ENCODE results near the gene BICC1. TPM values are rescaled to one million over a fixed set of nuclear protein-coding genes. Genes with fewer than 3 reads are reported as not detected.

BICC1 gene
- polyA plus RNA-seq, 3 donors: 0.02 to 0.24 (median 0.14) TPM

DNA sequence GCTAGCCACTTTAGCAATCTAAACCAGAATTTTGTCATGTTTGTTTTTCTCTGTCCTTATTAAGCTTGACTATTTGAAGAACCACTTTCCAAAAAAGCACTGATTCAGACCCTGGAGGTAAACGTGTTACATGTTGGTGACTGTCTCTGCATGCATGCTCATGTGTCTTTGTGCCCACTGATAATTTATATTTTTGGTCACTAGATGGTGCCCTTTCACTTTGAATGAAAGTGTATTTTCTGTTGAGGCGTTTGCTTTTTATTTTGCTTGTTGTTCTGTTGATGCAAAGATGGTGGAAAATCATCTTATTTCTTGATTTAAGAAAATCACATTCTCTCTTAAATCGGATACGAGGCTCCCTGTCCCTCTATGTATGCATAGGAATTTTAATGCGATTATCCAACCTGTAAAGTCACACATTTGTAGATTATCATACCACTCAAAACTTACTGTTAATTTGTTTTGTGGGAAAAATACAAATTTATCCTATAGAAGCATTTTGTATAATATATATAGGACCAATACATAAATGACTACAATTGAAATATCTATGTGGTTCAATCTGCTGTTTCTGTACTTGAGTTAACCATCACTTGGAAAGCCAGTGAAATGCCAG is 269.3 kb downstream of the BICC1 start:
- DNase-seq: peak in 2 of 3 donors; percentile 3 to 10
- Histone ChIP-seq H3K4me2 (replicated peaks; ENCODE audit: extremely low read depth, low read length, poor library complexity, severe bottlenecking) (no peak overlapping the region), H4K20me1 (ENCODE audit: insufficient read depth, low read length) (no peaks in the 10 kb centered on the region), H3K27me3 (ENCODE audit: control insufficient read depth in 2 of 2, insufficient read depth in 2 of 2, low read length in 2 of 2) (no peaks in the 10 kb centered on the region), H3K27ac (ENCODE audit: low read depth in 1 of 2, low read length in 2 of 2) (no peak overlapping the region), H3K4me3 (replicated peaks in 1 of 3; ENCODE audit: low read depth in 2 of 3, low read length in 3 of 3) (no peak overlapping the region), H2AFZ (ENCODE audit: insufficient read depth, low read depth, low read length, poor library complexity, severe bottlenecking) (no peak overlapping the region), H3K4me1 (ENCODE audit: control insufficient read depth in 1 of 2, insufficient read depth in 2 of 2, low read length in 2 of 2) (peaks cover 7% of the 10 kb centered on the region in 2 donors), H3K9me3 (replicated peaks in 1 of 2; ENCODE audit: control insufficient read depth in 1 of 2, insufficient read depth in 1 of 2, low read length in 2 of 2) (no peaks in the 10 kb centered on the region), H3K79me2 (ENCODE audit: insufficient read depth, low read length) (no peaks in the 10 kb centered on the region), H3K36me3 (replicated peaks in 1 of 2; ENCODE audit: control insufficient read depth in 1 of 2, insufficient read depth in 2 of 2, low read length in 2 of 2) (no peaks in the 10 kb centered on the region), H3K9ac (ENCODE audit: insufficient read depth, low read length, poor library complexity, severe bottlenecking) (no peak overlapping the region)
- no peaks in the 10 kb centered on the region for H3K9me3 Mint-ChIP-seq
- TF ChIP-seq CTCF (IDR thresholded peaks at IDR 0.05): peak; percentile 67
- H3K4me1 Mint-ChIP-seq: peaks cover 8% of the 10 kb centered on the region
- no CpG with 5 or more reads among the region's 5 CpGs for WGBS (ENCODE audit: insufficient coverage)
- intact Hi-C loops (cut with micrococcal nuclease): no loop called here
- H3K27me3 Mint-ChIP-seq (ENCODE audit: low read depth in 3 of 3): peaks cover 0 to 3% (median 0%) of the 10 kb centered on the region in 3 donors
- no peak overlapping the region for H3K4me3 Mint-ChIP-seq
- H3K27ac Mint-ChIP-seq: no peak overlapping the region
- H3K36me3 Mint-ChIP-seq: no peaks in the 10 kb centered on the region

DNA sequence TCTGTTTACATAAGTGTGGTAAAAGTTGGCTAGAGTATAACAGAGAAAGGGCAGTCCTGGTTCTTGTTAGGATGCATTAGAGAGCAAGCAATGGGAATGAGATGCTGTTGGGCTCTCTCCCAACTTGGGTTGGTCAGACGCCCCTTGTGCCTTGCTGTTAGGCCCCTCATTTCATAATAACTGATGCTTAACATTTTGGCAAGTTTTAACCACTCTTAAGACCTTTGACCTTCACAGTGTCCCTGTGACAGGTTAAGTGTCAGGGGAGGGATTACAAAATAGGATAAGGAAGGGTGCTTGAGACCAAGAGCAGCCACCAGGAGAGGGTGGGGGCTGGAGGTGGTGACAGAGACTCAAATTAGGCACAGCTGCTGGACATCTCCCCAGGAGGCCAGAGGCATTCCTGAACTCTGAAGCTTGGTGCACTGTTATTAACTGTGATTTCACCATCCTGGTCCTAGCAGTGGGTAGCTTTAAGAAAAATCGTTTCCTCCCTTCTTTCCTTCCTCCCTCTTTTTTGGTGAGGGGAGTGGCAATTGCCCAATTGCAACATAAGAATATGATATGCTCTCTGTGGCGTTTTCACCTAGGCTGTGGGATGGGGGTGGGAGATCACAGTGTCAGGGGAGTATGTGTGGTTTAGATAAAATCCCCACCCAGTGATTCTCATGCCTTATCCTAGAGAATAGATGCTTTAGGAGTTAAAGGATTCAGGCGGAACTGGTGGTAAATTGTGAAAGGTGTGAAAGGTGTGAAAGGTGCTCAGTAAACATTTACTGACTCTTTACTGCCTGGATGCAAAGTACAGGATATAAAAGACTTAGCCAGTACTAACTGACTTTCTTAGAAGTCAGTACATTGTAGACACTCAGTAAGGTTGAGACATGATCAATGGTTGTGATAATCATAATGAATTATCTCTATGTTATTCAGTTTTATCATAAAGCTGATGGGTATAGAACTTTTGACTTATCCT is 270.5 kb downstream of the BICC1 start:
- Histone ChIP-seq H3K36me3 (replicated peaks in 1 of 2; ENCODE audit: control insufficient read depth in 1 of 2, insufficient read depth in 2 of 2, low read length in 2 of 2) (no peaks in the 10 kb centered on the region), H3K4me2 (replicated peaks; ENCODE audit: extremely low read depth, low read length, poor library complexity, severe bottlenecking) (no peak overlapping the region), H3K9me3 (replicated peaks in 1 of 2; ENCODE audit: control insufficient read depth in 1 of 2, insufficient read depth in 1 of 2, low read length in 2 of 2) (no peaks in the 10 kb centered on the region), H3K9ac (ENCODE audit: insufficient read depth, low read length, poor library complexity, severe bottlenecking) (no peak overlapping the region), H2AFZ (ENCODE audit: insufficient read depth, low read depth, low read length, poor library complexity, severe bottlenecking) (no peak overlapping the region), H3K27ac (ENCODE audit: low read depth in 1 of 2, low read length in 2 of 2) (no peak overlapping the region), H3K79me2 (ENCODE audit: insufficient read depth, low read length) (no peaks in the 10 kb centered on the region), H4K20me1 (ENCODE audit: insufficient read depth, low read length) (no peaks in the 10 kb centered on the region), H3K27me3 (ENCODE audit: control insufficient read depth in 2 of 2, insufficient read depth in 2 of 2, low read length in 2 of 2) (no peaks in the 10 kb centered on the region), H3K4me3 (replicated peaks in 1 of 3; ENCODE audit: low read depth in 2 of 3, low read length in 3 of 3) (no peak overlapping the region), H3K4me1 (ENCODE audit: control insufficient read depth in 1 of 2, insufficient read depth in 2 of 2, low read length in 2 of 2) (peaks cover 7% of the 10 kb centered on the region in 2 donors)
- intact Hi-C loops (cut with micrococcal nuclease): no loop called here
- DNase-seq: no peak
- Mint-ChIP-seq H3K4me1 (peaks cover 8% of the 10 kb centered on the region), H3K9me3 (no peaks in the 10 kb centered on the region), H3K27ac (no peak overlapping the region), H3K27me3 (ENCODE audit: low read depth in 3 of 3) (peaks cover 0 to 3% (median 0%) of the 10 kb centered on the region in 3 donors), H3K36me3 (no peaks in the 10 kb centered on the region), H3K4me3 (no peak overlapping the region)
- WGBS (ENCODE audit: insufficient coverage): no CpG with 5 or more reads among the region's 4 CpGs
- TF ChIP-seq CTCF (IDR thresholded peaks at IDR 0.05): no peak
